Fibroblast of skin of right quadriceps (primary cell): ENCODE data around the gene FNTB.

ENCODE experiments used
- DNase-seq: peaks from one replicate; pipeline ENCODE4 v3.0.0-alpha.2; 2013

FNTB gene

DNA sequence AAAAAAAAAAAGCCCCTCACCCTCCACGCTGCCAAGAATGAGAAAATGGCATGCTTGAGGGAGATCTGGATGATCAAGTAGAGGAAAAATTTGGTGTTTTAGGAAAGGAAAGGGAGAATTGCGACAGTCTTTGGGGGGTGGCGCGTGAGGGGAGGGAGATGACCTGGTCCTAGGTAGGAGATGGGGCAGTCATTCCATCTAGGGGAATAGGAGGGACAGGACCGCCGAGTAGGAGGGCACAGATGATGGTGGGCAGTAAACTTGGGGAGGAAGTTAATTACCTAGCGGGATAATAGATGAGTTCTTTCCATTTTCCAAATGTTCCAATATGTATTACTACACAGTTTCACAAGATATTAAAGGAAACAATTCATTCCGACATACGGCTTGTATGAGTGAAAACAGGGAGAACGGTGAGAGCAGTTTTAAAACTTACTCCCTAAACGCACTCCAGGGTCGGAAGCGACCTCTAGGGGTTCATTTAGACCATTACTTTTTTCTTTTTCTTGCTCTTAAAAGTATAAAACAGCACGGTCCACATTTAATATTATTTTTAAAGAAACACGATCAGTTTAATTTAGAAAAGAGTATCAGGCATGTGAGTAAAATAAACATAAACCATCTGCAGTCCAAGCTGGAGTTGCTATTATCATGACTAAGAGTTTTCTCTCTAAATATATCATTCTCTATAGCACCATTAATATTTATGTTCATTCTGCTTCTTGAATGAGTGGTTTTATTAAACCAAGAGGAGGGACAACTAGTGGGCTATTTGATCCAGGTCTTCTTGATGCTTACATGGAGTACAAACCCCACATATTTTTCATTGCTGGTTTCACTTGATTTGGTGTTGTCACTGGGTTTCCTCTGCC is 3.0 kb upstream of the FNTB start:
- peak; percentile 50 for DNase-seq

DNA sequence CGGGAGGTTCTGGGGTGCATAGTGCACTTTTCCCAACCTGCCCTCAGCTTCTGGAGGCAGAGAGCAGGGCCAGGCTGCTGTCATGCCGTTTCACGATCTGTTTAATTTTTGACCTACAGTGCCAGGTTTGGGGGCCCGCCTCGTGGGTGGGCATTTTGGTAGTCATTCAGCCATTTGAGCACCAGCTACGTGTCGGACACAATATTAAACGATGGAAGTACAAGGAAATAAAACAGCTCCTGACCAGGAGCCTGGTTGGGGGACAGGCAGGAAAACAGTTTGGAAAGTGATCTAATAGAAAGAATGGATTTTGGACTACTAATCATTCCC is 708 bp downstream of the FNTB start:
- no peak for DNase-seq

DNA sequence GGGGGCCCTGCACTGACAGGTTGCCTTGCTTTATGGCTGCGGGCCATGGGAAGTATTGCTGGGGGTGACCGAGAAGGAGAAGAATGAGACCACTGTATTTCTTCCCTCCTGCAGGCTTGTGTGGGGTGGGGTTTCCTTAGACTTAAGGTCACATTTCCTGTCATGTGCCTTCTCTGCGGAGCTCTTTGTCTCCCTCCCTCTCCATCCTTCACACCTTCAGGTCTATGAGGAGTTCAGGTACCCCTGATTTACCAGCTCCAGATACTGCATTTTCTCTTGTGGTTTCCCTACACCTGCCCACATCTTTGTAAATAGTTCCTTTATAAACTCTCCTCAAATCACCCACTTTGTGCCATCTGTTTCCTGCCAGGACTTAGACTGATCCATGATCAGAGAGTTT is 3.6 kb downstream of the FNTB start:
- DNase-seq, result no peak

DNA sequence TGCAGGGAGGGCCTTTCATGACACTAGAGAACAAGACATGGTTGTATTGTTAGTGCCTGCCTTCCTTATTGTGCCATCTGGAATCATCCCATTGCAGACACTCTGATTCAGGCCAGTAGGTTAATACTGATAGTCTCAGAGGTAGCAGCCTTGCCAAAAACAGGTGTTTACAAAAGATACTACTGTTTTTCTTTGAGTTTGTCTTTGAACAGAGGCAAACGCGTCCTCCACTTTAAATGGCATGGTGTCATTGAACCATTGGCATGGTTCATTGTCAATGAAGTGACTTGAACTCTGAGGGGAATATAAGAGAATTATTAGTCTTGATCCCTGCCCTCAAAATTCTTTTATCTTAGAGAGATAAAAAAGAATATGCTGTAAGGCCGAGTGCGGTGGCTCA is 4.2 kb downstream of the FNTB start:
- no peak for DNase-seq

DNA sequence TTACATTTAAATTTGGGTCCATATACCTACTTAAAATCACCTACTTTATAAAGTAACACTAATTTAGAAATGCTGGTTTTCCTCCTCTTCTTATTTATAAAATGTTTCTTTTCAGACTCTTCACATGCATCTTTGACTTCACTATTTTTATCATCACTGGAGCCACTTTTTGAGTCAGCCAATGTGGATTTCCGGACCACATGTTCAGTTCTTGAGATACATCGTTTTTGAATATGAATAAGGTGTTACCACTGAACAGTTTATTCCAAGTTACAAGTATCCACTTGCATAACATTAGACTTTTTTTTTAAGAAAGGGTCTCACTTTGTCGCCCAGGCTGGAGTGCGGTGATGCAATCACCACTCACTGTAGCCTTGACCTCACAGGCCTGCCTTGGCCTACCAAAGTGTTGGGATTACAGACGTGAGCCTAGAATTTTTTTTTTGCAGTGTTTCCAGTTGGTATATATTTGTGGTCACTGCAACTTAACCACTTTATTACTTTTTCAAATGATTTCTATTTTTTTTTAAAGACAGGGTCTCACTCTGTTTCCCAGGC is 5.7 kb downstream of the FNTB start:
- DNase-seq, result no peak

DNA sequence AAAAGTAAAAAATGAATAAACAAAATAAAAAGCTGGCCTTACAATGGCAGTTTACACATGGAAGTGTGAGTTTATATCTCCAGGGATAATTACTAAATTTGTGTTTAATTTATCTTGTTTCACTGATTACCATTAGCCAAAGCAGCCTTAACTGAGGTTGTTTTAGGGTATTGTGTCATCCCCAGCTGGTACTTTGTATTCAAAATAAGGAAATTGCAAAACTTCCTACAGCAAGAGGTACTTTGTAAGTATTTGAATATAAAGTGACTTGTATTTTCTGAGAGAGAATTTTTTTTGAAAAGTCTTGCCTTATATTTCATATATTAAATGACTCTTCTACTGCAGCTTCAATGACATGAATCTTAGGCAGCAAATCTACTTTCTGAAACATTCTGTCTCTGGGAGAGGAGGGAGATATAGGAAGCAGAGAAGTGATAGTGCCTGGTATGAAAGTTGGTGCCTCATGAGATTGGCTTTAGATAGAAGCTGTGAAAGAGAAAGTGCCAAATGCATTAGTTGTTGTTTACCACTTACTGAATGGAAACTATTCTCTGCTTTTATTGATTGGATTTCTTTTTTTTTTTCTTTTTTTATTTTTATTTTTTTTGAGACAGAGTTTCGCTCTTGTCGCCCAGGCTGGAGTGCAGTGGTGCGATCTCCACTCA is 6.7 kb downstream of the FNTB start:
- DNase-seq, result no peak

DNA sequence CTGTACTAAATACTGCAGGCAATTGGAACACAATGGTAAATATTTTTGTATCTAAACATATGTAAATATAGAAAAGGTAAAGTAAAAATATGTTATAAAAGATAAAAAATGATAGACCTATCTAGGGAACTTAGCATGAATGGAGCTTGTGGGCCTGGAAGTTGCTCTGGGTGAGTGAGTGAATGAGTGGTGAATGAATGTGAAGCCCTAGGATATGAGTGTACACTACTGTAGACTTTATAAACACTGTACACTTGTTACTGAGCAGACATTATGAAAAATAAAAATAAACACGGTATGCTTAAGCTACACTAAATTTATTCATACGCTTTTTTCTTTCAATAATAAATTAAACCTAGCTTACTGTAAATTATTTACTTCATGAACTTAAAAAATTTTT is 7.8 kb downstream of the FNTB start:
- no peak for DNase-seq

DNA sequence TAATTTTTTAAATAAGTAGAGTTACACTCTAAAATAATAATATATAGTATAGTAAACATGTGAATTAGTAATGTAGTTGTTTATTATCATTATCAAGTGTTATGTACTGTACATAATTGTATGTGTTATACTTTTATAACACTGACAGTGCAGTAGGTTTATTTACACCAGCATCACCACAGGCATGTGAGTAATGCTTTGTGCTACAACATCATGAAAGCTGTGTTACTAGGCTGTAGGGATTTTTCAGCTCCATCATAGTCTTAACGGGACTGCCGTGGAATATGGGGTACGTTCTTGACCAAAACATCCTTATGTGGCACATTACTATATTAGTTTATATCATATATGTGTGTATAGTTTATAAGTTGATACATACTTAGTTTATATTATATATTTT is 8.6 kb downstream of the FNTB start:
- DNase-seq, result no peak

DNA sequence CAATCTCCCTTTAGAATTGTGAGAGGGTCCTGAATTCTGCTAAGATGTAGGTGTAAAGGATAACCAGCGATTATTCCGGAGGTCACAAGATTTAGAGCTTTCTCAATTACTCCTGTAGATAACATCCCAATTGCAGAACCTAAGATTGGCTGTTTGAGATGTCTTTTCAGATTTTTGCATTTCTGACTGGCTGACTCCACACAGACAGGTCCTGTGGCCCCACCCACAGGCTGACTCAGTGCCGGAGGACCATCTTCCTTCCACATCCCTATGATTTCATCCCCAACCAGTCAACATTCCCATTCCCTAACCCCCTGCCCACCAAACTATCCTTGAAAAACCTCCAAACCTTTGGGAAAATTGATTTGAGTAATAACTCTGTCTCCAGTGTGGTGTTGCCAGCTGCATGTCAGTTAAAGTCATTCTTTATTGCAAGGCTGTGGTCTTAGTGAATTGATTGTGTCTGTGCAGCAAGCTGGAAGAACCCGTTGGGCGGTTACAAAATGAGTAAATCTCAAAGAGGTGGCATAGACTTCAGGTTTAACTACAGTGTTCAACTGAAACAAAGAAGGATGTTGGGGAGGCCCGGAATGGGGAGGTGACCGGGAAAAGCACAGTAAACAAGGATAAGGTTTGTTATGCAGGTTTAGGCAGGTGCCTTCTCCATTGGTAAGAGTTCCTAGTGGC is 10.6 kb downstream of the FNTB start:
- no peak for DNase-seq

DNA sequence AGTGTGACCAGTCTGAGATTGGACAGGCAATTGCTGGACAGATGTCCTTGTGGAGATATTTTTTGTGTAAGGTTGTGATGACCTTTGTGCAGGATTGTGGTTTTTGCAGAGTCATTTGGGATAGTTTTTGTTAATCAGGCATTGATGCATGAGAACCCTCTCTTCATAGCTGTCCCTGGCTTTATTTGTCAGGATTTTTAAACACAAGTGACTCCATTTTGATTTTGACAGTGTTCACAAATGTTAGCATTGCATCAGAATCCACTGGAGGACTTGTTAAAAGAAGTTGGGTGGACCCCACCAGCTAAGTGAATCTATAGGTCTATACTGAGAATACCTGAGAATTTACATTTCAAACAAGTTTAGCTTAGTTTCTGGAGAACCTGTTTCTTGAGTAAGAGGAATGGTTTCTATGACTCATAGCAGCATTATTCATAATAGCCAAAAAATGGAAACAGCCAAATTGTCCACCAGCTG is 11.8 kb downstream of the FNTB start:
- DNase-seq, result no peak

DNA sequence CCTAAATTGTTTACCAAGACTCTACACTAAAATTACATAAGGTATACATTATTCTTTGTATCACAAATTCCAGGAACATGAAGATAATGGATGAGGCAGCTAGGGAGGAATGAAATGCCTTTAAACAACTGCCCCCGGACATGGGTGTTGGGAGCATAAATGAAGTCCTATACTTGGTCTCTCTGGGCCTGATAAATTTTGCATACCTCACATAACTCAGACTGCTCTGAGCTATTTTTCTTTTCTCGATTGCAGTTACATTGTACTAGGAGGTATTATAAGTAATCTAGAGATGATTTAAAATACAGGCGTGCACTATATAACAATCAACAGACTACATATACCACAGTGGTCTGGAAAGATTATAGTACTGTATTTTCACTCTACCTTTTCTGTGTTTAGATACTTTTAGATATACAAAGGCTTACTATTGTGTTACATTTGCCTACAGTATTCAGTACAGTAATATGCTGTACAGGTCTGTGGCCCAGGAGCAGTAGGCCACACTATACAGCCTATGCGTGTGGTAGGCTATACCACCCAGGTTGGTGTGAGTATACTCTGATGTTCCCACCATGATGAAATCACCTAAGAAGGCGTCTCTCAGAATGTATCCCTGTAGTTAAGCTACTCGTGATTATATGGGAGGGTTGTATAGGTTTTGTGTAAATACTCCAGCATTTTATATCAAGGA is 14.3 kb downstream of the FNTB start:
- peak; percentile 71 for DNase-seq

DNA sequence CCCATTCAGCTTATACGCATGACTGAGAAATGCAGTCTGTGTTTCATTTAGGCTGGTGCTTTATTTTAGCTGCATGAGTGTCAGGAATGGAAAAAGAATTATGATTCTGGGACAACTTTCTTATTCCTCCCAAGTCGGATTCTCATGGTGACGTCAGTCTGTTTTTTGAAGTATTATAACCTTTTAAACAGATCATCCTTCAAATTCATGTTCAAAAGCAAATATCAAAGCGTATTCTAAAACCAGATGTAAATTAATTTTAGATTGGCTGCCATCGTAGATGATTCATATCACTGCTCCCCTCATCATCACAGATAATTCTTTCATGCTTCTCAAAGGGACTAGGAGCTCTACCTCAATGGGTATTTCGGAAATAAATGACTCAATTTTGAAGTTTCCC is 15.0 kb downstream of the FNTB start:
- DNase-seq, result peak; percentile 28

DNA sequence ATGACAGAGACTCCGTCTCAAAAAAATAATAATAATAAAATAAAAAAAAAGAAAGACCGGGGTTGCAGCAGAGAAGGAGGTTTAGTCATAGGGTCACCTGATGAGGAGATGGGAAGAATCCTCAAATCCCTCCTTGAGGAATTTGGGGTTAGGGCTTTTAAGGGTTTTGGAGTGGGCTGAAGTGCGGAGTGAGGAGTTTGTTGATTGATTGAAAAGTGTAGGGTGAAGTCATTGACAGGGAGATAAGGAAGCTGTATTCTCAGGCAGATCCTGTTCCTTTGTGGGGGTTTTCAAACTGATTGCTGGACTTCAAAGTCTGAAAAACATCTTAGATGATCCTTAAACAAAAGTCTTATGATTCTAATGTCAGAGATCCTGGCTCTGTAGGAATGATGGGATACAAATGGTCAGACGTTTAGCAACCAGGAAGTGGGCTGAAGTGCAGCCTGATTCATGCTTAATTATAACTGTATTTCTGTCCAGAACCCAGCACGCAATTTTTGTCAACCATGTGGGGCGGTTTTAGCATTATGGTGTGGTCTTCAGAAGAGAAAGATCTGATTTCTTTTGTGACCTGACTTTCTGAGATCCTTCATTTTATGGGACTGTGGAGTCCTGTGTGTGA is 16.0 kb downstream of the FNTB start:
- DNase-seq, result peak; percentile 51

DNA sequence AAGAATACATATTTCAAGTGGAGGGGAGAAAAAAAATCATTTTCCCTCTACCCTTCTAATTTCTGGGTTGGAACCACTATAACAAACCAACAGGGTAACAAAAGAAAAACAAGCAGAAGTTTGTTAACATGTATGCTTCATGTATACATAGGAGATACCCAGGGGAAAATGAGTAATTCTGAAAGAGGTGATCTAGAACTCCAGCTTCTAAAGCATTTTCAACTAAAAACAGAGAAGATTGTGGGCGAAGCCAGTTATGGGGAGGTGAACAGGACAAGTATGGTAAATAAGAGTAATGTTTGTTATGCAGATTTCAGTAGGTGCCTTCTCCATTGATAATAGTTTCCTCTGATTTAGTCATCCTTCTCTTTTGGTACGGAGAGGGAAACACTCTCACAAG is 16.7 kb downstream of the FNTB start:
- DNase-seq, result no peak

DNA sequence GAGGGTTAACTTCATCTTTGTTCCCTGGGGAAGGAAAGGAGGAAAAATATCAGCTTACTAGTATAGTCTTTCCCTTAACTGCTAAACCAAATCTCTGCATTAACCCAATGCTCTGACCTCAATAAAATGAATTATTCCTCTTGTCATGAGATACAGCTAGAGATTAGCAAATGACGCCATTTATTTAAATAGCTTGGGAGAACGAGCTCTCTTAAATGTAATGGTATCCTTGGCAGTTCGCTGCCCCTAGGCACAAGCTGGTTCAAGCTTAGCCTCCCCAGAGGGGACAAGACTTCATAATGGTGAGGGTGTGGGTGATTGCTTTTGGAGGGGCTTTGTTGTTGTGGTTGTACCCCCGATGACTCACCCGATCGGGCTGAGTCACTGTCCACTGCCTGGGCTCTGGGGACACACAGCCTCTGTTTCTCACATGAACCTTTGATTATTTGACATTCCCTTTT is 19.6 kb downstream of the FNTB start:
- no peak for DNase-seq

DNA sequence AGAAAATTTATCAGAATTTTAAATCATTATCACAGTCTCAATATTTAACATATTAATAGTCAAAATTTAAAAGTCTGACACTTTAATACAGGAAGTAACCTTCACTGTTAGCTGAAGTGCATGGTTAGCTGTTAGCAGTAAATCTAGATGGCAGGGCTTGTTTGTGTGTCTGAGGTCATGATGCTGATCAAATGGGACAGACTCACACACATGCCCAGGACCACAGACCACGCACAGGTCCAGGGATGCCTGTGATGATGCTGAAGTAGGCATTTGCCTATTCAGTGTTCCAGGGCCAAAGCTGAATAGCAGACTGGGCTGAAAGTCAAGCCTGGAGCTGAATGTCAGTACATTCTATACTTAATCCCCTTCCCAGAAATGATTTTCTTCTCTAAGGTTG is 20.5 kb downstream of the FNTB start:
- DNase-seq, result no peak

DNA sequence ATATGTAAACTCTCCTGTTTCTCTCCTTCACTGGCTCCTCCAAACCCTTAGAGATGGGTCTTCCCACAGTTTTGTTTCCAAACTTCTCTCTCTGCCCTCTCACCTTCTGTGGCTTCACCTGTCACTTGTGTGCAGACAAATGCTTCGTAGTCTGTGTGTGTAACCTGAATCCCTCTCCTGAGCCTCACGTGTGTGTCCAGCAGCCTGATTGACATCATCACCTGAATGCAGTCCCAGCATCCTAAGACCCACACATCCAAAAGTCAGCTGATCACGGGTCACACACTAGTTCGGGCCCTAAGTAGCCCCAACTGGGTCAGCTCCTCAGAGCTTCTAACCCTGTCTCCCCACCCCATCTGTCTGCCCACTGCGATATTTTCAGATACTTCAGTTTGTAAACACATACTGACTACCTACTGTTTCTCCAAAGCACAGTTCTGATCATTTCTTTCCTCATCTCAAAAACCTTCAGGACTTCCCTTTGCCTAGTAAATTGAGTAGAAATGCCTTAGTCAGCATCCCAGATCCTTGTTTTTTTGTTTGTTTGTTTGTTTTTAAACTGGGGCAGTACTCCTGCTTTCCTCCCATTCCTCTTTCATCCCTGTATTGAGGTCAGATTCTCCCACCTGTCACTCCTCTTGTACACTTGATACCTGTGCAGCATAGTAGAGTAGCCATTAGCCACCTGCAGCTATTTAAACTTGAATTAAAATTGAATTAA is 23.7 kb downstream of the FNTB start:
- DNase-seq, result no peak

DNA sequence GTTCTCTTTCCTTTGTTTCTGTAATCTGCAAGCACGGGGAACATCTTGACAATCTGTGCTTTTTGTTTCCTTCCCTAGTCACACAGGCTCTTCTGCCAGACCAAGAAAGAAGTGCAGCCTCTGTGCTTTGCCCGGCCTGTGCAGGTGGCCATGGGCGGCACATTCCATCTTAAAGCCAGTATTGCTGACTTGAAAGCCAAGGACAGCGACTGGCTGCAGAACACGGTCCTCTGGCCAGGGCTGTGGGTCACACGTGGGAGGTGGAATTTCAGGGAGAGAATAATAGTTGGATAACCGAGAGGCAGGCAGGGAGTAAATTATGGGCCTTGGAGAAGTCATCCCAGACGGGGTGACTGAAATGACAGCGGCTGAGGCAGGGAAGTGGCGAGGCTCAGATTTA is 24.8 kb downstream of the FNTB start:
- DNase-seq, result no peak

DNA sequence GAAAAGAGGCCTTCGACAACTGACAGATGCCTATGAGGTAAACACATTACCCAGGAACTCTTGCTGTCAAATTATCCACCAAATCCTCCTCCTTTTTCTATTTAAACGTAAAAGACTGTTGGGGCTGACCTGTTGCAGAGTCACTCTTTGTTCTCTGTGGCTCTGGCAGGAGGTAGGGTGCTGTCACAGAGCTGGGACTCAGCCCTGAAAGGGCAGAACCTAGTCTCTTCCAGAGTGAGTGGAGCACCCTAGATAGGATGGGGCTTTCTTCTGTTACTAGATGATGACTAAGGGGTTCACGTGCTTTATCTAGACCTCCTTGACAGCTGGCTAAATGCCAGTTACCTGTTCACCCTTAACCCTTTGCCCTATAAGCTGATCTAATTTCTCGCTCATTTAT is 25.7 kb downstream of the FNTB start:
- no peak for DNase-seq

DNA sequence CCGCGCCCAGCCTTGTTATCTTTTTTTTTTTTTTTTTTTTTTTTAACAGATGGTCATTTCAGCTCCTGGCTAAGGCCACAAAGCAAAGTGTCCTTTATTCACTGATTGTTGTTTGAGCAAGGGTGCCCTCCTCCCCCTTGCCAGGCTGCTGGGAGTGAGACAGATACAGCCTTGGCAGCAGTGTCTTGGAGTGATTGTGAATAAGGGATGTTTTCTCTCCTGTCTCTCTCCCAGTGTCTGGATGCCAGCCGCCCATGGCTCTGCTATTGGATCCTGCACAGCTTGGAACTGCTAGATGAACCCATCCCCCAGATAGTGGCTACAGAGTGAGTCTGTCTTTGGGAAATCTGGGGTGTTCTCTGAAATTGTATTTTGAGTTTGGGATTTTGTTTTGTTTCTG is 28.7 kb downstream of the FNTB start:
- no peak for DNase-seq

DNA sequence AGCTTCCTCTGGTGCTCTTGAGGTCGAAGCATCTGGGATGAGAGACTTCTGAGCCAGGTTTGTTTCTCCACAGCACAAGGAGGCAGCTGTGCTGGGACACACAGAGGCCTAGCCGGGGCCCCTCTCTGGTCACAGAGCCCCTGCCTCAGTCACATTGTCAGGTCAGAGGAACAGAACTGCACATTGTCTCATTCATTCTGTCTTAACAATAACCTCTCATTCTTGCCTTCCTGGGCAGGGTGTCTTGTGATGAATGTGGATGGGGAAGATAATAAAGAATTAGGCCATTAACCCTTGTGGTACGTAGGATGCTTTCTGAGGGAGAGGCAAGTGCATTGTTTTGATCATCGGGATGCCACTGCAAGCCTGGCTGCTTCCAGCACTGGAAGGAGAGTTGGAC is 29.8 kb downstream of the FNTB start:
- DNase-seq, result no peak
